Midbrain (tissue), 1 donor: ENCODE data around the gene CAST.

Experiments used
- DNase-seq: peaks from one replicate; lab custom pipeline; 2025; lab: John Stamatoyannopoulos, UW

Gene CAST

DNA sequence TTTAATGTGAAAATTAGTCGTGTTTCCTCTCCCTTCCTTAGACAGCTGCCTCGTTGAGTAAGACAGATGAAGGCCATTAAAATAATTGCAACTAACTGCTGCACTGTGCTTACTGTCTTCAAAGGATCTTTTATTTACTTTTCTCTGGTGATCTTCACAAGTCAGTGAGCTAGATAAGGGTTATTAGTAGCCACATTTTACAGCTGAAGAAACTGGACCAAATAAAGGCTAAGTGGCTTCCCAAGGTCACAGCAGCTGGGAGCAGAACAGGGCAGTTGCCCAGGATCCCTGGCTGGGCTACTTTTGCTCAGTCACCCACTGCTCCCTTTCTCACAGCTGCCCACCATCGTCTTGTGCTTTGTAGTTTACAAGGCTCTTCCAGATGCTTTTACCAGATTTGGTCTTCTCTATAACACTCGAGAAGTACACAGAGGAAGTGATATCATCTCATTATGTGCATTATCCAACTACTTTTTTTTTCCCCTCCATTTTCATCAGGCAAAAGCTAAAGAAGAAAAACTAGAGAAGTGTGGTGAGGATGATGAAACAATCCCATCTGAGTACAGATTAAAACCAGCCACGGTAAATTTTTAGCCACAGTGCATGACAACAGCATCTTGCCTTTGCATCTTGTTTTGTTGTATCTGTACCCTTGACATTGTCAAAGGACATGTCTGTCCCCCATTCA lies 83.8 kb downstream of the CAST start:
- no peak for DNase-seq

DNA sequence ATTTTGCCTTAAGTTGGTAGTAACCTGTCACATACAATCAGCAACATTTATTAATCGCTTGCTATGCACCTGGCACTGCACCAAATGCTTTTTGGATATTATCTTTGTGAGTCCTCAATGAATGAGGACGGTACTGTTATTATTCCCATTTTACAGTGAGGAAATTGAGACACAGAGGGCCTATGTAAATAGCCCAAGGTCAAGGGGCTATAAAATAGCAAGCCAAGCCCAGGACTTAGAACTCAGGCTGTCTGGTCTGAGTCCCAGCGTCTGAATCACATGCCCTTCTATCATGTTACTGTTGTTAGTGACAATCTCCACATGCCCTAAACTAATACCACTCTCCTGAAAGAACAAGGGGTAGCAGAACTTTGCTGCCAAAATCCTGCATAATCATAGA lies 85.5 kb downstream of the CAST start:
- no peak for DNase-seq

DNA sequence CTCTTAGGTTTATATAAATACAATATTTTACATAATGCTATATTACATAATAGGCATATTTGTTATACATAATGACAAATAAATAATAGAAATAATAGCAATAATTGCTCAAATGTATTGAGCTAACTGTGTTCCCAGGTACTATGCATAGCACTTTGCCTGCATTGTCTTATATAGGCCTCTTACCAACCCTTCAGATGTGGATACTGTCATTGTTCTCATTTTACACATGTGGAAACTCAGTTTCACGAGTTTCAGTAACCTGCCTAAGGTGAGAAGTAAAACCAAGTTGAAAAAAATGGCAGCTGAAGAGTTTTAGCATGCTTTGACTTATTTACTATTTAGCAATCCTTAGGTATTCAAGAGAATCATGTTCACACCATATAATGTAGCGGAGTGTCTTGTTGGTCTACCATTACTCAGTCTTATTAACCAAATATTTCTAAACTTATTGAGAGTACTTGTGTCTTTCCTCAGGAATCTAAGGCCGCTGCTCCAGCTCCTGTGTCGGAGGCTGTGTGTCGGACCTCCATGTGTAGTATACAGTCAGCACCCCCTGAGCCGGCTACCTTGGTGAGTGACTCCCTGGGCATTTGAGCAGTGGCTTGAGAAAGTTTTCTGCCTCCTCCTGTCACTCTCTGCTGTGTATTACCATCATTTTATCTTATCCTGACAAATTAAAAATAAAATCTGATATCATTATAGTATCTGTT lies 88.1 kb downstream of the CAST start:
- DNase-seq: no peak

- DNase-seq: peak; percentile 48
Observed at GRCh38 chr5:96751203-96752169, 89.3 kb downstream of the CAST start.

DNA sequence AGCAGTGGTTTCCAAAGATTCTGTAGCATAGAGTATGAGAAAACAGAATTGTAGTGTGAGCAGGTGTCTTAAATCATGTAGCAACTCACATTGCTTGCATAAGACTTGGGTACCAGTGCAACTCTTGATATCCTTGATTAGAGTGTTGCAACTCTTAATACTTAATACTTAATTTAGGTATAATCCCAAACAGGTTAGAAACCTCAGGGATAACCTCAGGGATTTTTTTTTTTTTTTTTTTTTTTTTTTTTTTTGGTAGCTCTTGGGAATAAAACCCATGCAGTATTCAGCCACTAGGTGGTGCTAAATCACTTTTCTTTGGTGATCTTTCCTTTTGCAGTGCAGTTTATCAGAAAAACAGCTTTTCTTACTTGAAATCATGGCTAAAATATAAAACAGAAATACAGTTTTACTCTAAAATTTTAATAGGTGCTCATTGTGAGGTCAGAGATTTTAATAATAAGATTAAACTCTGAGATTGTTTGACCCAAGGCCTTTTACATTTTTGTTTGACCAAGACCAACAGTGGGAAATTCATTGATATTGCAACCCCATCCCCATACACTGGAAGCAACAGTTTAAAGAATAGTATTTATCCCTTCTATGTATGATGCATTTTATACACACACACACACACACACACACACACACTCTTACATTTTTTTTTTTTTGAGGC lies 90.3 kb downstream of the CAST start:
- DNase-seq: peak; percentile 70

DNA sequence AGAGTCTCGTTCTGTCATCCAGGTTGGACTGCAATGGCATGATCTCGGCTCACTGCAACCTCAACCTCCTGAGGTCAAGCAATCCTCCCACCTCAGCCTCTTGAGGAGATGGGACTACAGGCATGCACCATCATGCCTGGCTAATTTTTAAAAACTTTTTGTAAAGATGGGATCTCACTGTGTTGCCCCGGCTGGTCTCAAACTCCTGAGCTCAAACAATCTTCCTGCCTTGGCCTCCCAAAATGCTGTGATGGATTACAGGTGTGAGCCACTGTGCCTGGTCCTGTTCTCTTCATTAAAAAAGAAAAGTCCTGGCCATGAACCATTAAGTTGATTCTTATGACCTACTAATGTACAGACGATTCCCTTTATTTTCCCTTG lies 90.8 kb downstream of the CAST start:
- DNase-seq: no peak

DNA sequence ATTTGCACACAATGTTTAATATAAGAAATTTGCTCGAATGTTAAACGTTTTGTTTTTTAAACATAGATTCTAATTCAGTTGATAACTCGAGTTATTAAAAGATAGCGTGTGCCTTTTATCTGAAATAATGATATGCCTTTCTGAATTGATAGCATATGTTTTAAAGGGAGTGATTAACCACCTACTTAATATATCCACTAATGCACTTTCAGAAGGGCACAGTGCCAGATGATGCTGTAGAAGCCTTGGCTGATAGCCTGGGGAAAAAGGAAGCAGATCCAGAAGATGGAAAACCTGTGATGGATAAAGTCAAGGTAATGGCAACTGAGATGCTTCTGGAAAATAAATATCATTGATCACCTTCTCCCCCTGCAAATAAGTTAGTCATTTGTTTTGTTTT lies 91.7 kb downstream of the CAST start:
- DNase-seq: no peak

GRCh38 chr5:96755851-96756250 lies 93.7 kb downstream of the CAST start:
- DNase-seq: no peak

GRCh38 chr5:96756985-96757384 lies 94.8 kb downstream of the CAST start:
- no peak for DNase-seq

- DNase-seq: no peak
Observed at GRCh38 chr5:96758621-96759020, 96.4 kb downstream of the CAST start.

- DNase-seq: no peak
Observed at GRCh38 chr5:96761618-96762017, 99.4 kb downstream of the CAST start.

GRCh38 chr5:96763026-96763425 lies 100.8 kb downstream of the CAST start:
- DNase-seq: no peak

DNA sequence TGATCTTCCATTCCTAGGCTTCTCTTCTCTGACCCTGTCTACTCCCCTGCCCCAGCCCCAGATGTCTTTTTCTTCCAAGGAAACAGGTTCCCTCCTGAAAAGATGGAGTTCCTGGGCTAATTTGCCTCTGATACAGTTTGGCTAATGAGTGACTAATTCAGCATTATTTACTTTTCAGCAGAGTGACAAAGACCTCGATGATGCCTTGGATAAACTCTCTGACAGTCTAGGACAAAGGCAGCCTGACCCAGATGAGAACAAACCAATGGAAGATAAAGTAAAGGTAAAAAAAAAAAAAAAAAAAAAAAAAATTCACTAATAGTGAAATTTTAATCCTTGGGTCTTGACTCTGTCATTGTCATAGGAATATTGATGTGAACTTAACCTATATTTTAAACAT lies 102.9 kb downstream of the CAST start:
- DNase-seq: no peak

GRCh38 chr5:96768708-96769251 lies 106.6 kb downstream of the CAST start:
- no peak for DNase-seq

- no peak for DNase-seq
Observed at GRCh38 chr5:96771395-96771794, 109.2 kb downstream of the CAST start.

DNA sequence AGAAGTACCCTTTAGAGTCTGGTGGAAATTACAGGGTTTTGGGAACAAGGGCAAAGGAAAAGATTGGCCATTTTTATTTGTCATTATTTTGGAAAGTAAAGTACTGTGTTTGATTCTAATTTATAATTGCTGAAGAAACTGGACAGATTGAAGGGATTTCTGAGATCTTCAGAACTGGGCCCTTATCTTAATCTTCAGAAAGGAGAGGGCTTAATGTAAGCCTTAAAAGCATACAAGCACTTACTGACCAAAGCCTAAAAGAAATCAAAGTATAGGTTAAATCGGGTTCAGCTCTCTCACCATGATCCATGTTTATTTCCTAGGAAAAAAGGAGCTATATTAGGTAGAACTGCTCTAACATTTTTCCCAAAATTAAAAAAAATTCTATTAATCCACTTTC lies 109.9 kb downstream of the CAST start:
- DNase-seq: no peak

- no peak for DNase-seq
Observed at GRCh38 chr5:96772542-96772941, 110.4 kb downstream of the CAST start.

DNA sequence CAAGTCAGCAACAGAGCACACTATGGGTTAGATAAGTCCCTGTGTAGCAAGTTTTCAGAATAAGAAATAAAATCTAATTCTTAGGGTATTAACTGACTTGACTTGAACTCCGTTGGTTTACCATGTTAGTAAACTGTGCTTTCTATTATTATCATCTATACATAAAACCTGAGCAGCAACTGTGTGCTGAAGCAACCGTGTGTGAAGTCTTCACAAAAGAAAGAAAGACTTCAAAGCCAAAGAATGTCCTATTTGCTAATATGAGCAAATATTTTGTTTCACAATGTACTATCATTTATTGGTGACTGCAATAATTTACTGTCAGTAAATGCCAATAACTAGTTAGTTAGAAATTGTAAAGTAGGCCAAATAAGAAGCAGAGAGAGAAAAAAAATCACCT lies 112.9 kb downstream of the CAST start:
- DNase-seq: no peak

DNA sequence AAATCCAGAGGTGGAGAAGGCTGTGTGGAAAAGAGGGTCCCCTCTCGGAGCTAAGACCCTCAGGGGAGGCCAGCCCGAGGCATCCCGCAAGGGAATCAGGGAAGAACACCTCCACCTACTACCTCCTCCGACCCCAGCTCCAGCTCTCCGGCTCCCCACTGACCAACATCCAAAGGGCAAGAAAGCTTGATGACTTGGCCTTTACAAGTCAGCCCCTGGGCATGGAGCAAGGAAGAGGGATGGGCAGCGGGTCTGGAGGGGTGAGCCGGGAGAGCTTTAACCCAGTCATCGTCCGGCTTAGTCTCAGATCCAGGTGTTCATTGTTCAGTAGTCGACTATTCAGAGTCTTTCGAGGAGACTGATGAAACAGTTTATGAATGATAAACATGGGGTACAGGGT lies 113.5 kb downstream of the CAST start:
- no peak for DNase-seq

GRCh38 chr5:96776621-96777020 lies 114.4 kb downstream of the CAST start:
- DNase-seq: peak; percentile 17

DNA sequence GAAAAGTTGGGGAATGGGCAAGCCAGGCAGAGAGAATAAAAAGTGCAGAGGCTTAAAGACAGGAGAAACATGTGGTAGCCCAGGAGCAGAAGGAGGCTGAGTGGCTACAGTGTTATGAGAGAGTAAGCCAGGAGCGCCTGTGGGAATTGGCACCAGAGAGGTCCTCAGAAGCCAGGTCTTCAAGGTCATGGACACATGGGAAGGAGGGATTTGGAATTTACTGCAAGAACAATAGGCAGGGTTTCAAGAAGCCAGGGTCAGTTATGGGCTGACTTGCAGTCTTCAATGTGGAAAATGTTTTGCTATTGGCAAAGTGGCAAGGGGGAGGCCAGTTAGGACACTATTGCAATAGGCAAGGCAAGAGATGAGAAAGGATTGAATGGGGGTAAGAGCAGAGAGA lies 116.2 kb downstream of the CAST start:
- no peak for DNase-seq

GRCh38 chr5:96780626-96781025 lies 118.5 kb downstream of the CAST start:
- DNase-seq: no peak
